Measurements from ENCODE around the gene U2AF2. TPM values are rescaled to one million over a fixed set of nuclear protein-coding genes. Genes with fewer than 3 reads are reported as not detected.

The U2AF2 gene
- 100 to 1,000 TPM; 156 to 170 (median 157) TPM for polyA plus RNA-seq (ENCODE audit: insufficient read length in 3 of 3)

- no peak for DNase-seq (ENCODE audit: low read depth in 3 of 3, low spot score in 2 of 3)
These were observed at the start of gene U2AF2 for GRCh38 chr19:55654868-55655647. Gene U2AF2, plus strand, starts transcription at chr19:55655035. Its CDS starts 70 bp downstream, at chr19:55655105.

DNA sequence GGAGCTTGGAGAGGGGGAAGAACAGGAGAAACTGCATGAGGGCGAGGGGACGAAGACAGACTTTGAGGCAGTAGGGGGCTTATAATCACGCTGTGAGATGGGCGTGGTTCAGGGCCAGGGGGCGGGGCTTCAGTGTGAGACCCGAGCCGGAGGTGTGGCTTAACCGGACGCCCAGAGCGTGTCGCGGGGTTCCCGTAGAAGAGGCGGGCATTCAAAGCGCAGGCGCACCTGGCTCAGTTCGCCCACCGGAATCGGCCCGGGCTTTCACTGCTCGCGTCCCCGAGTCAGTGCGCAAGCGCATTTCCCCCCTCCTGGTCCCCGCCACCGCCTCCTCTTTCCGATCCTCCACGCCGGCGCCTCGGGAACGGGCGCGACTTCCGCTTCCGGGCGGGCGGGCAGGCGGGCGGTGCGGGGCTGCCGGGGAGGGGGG, 49.6 kb upstream of the U2AF2 start:
- DNase-seq (ENCODE audit: low read depth in 3 of 3, low spot score in 2 of 3), result peak in 2 of 3 donors; percentile 90 to 95

- peak in 2 of 3 donors; percentile 64 to 73 for DNase-seq (ENCODE audit: low read depth in 3 of 3, low spot score in 2 of 3)
These were observed 49.0 kb upstream of the U2AF2 start, which contains the start of gene ZNF865 for GRCh38 chr19:55605637-55606470. Gene ZNF865, plus strand, starts transcription at chr19:55605647. Its CDS starts 7,972 bp downstream, at chr19:55613619.

GRCh38 chr19:55606471-55606787, 48.4 kb upstream of the U2AF2 start:
- DNase-seq (ENCODE audit: low read depth in 3 of 3, low spot score in 2 of 3), result no peak

- no peak for DNase-seq (ENCODE audit: low read depth in 3 of 3, low spot score in 2 of 3)
These were observed 48.0 kb upstream of the U2AF2 start for GRCh38 chr19:55606817-55607216.

DNA sequence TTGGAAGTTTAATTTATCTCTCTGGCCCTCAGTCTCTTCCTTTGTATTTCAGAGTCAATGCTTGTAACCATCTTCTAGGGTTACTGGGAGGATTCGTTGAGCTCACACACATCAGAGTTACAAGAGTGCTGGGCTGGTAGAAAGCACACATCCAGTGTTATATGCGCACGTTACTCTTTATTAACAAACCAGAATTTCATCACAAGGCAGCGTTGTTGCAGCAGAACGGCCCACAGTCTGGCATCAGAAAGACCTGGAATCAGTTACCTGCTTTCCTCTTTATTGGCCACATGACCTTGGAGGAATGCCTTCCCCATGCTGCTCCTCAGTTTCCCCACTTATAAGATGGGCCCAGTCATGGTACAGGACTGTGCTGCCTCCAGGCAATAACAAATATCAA, 45.5 kb upstream of the U2AF2 start:
- no peak for DNase-seq (ENCODE audit: low read depth in 3 of 3, low spot score in 2 of 3)

- no peak for DNase-seq (ENCODE audit: low read depth in 3 of 3, low spot score in 2 of 3)
These were observed 43.4 kb upstream of the U2AF2 start for GRCh38 chr19:55611300-55611982.

GRCh38 chr19:55611983-55612645, 42.7 kb upstream of the U2AF2 start:
- DNase-seq (ENCODE audit: low read depth in 3 of 3, low spot score in 2 of 3), result no peak

GRCh38 chr19:55613396-55613795, 41.4 kb upstream of the U2AF2 start:
- no peak for DNase-seq (ENCODE audit: low read depth in 3 of 3, low spot score in 2 of 3)

DNA sequence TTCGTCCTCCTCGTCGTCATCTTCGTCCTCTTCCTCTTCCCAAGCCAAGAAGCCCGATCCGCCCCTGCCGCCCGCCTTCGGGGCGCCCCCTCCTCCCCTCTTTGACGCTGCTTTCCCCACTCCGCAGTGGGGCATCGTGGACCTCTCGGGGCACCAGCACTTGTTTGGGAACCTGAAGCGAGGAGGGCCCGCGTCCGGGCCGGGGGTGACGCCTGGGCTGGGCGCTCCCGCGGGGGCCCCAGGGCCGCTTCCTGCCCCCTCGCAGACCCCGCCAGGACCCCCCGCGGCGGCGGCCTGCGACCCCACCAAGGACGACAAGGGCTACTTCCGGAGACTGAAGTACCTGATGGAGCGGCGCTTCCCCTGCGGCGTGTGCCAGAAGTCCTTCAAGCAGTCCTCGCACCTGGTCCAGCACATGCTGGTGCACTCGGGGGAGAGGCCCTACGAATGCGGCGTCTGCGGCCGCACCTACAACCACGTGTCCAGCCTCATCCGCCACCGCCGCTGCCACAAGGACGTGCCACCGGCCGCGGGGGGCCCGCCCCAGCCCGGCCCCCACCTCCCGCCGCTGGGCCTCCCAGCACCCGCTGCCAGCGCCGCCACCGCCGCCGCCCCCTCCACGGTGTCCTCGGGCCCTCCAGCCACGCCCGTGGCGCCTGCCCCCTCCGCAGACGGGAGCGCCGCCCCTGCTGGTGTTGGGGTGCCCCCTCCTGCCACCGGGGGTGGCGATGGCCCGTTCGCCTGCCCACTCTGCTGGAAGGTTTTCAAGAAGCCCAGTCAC, 40.7 kb upstream of the U2AF2 start:
- no peak for DNase-seq (ENCODE audit: low read depth in 3 of 3, low spot score in 2 of 3)

GRCh38 chr19:55614711-55615542, 39.9 kb upstream of the U2AF2 start:
- no peak for DNase-seq (ENCODE audit: low read depth in 3 of 3, low spot score in 2 of 3)

- no peak for DNase-seq (ENCODE audit: low read depth in 3 of 3, low spot score in 2 of 3)
These were observed 39.1 kb upstream of the U2AF2 start for GRCh38 chr19:55615543-55616394.

GRCh38 chr19:55616395-55616875, 38.4 kb upstream of the U2AF2 start:
- no peak for DNase-seq (ENCODE audit: low read depth in 3 of 3, low spot score in 2 of 3)

DNA sequence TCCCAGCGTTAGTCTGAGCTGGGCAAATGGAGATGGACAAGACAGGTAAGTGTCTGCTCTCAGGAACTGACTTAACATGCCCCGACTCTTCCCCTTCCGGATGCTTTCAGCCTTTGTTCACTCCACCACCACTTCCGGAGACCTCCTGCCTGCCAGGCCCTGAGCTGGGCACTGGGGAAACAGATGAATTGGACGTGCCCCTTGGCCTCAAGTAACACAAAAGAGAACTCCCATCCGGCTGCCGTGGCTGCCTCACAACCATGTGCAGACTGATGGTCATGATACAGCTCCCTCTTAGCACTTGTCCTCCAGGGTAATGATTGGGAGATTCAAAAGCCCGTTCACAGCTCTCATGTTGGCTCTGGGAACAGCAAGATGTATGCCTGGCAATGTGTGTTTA, 37.4 kb upstream of the U2AF2 start:
- DNase-seq (ENCODE audit: low read depth in 3 of 3, low spot score in 2 of 3), result no peak

DNA sequence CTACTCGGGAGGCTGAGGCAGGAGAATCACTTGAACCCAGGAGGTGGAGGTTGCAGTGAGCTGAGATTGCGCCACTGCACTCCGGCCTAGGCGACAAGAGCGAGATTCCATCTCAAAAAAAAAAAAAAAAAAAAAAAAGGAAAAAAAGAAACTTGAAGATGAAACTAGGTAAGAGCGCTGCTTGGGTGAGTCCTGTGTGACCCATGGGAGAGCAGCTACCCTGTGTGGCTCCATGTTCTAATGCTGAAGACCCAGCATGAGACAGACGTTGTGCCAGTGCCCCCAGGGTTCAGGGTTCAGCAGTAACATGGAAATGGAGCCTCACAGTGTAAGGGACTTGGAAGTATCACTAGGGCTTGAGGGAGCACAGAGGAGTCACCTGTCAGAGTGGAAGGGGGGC, 36.4 kb upstream of the U2AF2 start:
- no peak for DNase-seq (ENCODE audit: low read depth in 3 of 3, low spot score in 2 of 3)

DNA sequence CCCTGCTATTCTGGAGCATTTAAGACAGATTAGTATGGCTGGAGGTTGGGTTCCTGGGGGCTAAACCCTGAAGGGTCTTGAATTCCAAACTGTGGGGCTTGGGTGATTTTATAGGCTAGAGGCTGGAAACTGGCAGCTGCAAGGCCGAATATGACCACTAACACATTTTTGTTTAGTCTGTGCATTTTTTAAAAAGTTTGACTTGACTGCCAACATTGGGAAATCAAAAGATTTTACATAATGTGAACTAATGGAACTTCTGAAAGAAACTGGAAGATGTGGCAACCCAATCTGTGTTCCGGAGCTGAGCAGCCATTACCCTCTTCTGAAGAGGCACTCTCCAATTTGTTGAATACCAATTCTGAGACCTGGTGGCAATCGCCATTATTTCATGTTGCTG, 35.5 kb upstream of the U2AF2 start:
- no peak for DNase-seq (ENCODE audit: low read depth in 3 of 3, low spot score in 2 of 3)

- no peak for DNase-seq (ENCODE audit: low read depth in 3 of 3, low spot score in 2 of 3)
These were observed 34.2 kb upstream of the U2AF2 start for GRCh38 chr19:55620410-55621204.
